GM18909 (cell line): ENCODE measurements around the gene RHEX.

Experiments used
- ATAC-seq: cut with Tn5 transposase; IDR thresholded peaks from one replicate; pipeline ENCODE4 v1.9.1; 2021; ENCODE audit warnings: mild to moderate bottlenecking; ENCODE audit not compliant: unreplicated experiment, poor library complexity

Gene RHEX

DNA sequence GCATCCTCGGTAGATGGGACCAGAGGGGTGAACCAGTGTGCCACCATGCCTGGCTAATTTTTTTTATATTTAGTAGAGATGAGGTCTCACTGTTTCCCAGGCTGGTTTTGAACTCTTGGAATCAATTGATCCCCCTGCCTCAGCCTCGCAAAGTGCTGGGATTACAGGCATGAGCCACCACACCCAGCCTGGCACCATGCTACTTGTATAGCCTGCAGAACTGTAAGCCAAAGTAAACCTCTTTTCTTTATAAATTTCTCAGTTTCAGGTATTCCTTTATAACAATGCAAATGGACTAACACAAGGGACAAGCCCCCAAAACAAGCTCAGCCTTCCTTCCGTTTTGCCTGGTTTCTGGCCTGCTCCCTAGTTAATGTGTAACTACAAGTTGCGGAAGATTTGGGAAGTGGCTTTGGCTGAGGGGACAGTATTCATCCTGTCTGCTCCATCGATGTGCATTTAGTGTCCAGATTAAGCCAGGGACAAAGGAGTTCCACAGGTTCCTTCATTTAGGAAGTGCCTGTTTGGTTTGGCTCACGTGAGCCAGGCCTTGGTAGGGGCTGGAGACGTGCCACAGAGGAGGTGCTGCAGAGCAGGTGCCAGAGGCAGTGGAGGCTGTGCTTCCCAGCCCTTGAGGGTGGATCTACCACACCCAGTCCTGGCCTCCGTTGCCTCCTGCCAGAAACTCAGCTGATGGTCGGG lies 59.8 kb downstream of the RHEX start:
- ATAC-seq: no peak

DNA sequence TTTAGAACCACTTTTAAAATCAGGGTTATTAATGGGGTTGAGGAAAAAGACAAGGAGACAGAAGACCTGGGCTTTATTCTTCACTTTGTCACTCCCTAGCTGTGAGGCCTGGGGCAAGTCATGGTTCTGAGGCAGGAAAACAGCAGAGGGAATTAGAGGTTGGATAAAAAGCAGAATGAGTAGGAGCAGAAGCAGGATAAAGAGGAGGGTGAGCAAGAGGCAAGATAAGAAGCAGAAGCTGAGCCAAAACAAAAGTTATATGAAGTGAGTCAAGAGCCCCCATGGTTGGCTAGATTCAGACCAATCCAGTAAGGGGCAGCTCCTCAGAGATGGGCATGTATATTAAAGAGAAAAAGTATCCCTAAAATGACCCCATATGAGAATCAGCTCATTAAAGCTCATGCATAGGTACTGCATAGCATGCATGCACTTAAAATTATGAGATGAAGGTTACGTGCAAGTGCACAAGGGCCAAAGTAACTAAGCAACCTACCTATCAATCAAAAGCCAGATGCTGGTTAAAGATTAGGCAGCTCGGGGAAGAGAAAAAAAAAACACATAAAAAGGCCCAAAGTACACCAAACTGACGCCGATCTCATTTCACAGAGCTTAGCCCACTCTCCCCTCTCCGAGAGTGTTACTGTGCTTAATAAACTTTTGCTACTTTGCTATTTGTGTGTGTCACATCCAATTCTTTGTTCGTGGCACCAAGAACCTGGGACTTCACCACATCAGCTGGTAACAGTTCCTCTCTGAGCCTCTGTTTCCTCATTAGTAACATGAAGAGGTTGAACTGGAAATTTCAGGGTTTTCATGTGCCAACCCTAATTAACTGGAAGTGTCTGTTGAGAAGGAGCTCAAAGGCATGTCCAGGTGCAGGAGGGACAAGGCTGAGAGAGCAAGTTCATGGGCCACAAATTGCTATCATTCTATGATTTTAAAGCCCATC lies 62.0 kb downstream of the RHEX start:
- ATAC-seq: no peak

DNA sequence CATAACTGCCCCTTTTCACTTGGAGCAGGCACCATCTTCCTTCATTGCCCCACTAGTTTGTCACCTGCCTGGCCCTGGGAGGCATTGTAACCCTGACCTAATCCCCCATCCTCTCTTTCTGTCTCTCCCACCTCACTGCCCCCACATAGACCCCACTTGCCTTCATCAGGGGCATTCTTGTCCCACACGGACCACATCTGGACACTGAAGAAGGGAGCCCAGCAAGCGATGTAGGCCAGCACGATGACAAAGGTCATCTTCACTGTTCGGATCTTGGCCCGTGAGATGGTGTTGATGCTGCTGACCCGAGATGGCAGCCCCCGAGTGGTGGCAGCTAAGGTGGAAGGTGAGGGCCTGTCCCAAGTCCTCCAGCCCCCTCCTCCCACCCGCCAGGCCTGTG lies 62.8 kb downstream of the RHEX start:
- ATAC-seq: no peak

DNA sequence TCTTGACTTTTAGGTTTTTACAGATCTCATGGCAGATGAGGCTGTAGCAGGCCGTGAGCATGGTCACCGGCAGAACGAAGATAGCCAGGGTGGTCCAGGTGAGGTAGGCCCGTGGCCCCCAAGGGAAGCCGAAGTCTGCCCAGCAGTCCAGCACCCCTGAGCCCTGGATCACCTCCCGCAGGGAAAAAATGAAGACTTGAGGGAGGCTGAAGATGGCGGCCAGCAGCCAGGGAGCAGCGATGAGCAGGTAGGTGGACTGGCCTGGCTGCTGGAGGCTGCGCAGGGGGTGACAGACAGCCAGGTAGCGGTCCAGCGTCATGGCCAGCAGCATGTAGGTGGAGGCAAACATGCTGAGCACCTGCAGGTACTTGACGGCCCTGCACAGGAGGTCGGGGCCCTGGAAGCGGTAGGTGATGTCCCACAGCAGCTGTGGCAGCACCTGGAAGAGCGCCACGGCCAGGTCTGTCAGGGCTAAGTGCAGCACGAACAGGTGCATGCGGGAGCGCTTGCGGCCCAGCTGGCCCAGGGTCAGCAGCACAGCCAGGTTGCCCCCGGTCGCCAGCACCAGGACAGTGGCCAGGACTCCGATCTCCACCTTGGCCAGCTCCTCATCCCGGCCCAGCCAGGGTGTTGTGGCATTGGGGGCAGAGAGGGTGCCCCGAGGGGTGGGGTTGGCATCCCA lies 63.4 kb downstream of the RHEX start:
- ATAC-seq: no peak

DNA sequence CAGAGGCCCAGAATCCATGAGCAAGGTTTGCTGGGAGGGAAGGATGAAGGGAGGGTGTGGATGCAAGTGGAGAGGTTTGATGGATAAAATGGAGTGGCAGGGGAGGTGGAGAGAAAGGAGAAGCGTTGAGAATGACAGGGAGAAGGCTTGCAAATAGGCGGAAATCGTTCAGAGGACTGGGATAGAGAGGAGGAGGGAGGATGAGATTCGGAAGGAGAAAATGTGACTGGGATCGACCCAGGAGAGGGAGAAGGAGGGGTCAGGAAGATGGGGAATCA lies 63.8 kb downstream of the RHEX start:
- no peak for ATAC-seq

DNA sequence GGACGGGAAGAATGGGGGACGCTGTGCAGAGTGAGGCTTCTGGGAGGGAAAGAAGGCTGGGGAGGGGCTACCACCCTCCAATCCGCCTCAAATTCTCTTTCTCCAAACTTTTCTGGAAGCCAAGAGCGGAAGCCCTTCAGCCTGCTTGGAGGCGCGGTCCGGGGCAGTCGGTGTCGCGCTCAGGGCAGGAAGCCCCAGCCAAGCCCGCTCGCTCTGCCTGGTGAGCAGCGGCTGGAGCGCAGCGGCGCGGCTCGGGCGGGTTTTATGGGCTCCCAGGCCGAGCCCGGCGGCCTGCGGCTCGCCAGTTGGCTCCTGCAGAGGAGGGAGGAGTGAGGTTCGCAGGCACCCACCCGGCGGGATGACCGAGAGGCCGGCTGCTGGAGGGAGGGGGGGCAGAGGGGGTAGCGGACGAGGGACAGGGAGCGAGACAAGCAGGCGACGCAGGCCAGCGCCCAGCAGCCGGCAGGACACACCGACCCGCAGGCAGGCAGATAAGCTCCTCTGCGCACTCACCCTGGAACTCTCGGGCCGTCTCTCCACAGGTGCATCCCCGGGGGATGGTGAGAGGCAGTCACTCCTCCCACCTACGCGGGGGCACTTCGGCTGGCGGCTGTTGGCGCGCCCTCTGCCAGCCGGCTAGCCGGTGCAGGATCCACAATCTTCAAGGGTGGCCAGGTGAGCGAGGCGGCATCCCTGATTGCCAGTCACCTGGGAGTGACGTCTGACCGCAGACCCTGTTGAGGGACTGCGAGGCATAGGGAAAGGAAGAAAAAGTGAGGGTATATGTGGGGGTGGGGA lies 64.4 kb downstream of the RHEX start, which contains the start of gene AVPR1B:
TSS of gene AVPR1B (minus strand) at position 238 of the 798 bp plus-strand sequence. CDS start 498 bp downstream, outside the sequence.
- no peak for ATAC-seq

DNA sequence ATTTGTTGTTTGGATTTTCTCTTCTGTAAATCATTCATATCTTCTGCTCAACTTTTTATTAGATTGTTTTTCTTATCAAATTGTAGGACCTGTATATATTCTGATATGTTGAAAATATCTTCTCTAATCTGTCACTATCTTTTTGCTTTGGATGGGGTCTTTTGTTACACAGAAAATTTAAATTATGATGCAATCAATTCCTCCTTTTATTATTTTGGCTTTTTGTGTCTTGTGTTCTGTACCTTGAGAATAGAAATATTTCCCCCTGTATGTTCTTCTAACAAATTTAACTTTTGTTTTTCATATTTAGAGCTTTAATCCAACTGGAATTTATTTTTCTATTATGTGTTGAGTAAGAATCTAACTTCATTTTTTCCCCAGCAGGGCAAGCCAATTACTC lies 67.4 kb downstream of the RHEX start:
- ATAC-seq: no peak

DNA sequence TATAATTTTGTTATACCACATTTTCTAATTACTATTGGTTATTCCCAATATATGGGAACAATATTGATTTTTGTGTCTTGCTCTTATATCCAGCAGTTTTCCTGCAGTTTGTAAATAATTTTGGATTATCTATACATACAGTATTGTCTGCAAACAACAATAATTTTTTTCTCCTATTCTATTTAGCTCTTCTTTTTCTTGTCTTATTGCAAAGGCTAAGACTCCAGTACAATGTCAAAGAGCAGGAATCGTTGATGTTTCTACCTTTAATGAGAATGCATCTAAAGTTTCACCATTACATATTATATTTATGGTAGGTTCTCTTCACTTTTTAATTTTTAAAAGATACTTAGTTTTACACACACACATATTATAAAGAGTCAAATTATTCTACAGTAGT lies 68.3 kb downstream of the RHEX start:
- ATAC-seq: no peak

DNA sequence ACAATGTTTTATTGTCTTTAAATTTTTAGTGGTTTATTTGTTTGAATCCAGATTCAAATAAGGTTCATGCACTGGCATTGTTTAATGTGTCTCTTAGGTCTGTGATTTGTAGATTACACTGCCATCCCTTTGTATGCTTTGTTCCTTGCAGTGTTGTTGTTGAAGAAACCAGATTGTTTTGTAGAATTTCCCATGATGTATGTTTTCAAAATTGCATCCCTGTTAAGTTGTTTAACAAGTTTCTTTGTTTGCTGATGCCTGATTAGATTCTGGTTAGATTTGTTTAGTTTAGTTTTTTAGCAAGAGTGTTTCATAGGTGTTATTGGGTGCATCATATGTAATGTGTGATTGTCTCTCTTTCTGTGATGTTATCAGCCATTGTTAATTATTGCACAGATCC lies 69.7 kb downstream of the RHEX start:
- ATAC-seq: no peak

DNA sequence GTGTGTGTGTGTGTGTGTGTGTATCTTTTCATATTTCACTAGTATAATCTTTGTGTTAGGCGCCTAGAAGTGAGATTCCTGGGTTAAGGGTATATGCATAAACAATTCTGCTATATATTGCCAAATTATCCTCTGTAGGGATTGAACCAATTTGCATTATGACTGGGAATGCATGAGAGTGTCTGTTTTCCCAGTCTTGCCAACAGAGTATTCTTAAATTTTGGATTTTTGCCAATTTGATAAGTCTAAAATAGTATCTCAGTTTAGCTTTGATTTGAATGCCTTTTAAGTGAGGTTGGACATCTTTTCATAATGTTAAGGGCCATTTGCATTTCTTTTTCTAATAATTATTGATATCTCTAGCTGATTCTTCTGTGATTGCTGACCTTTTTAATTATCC lies 72.4 kb downstream of the RHEX start:
- no peak for ATAC-seq

DNA sequence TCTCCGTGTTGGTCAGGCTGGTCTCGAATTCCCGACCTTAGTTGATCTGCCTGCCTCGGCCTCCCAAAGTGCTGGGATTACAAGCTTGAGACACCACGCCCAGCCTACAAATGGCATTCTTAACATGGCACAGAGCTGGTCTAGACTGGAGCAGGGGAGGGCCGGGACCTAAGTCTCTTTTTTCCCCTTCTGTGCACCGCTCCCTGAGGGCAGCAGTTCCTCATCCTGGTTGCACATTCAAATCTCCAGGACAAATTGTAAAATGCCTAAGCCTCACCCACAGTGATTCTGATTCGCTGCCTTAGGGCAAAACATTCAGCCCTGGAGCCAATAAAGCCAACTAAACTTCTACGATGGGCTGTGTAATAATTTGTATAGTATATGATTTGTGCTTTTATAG lies 74.4 kb downstream of the RHEX start:
- ATAC-seq: no peak

DNA sequence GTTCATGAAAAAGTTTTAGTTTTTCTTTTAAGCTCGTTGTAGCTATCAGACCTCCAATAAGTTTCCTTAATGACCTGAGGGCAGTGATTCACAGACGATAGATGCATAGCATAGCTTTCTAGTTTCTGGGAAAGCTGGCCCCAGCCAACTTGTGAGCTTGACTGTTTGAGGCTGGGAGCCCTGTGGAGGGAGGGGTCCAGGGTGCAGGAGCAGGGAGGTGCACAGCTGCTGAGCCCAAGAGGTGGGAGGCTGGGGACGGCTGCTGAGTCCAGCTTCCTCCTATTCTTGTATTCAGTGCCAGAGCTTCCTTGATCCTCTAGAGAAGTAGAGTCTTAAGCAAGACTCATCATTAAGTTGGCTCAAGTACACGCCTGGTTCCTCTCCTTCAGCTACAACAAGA lies 75.2 kb downstream of the RHEX start:
- no peak for ATAC-seq

DNA sequence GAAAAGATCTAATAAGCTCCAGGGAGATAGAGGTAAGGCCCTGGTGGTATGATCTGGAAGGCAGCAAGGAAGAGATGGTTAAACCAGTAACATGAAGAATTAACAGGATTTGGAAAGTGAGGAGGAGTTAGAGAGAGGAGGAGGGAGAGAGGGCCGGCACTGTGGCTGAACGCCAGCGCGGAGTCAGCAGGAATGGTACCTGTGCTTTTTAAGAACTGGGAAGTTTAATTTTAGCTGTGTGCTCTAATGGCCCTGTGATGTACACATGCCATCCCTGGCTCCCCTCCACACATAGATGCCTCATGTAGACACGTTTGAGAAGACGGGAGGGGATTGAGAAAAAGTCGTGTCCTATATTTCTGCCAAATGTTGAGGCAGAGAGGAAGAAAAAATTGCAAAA lies 78.1 kb downstream of the RHEX start:
- no peak for ATAC-seq

DNA sequence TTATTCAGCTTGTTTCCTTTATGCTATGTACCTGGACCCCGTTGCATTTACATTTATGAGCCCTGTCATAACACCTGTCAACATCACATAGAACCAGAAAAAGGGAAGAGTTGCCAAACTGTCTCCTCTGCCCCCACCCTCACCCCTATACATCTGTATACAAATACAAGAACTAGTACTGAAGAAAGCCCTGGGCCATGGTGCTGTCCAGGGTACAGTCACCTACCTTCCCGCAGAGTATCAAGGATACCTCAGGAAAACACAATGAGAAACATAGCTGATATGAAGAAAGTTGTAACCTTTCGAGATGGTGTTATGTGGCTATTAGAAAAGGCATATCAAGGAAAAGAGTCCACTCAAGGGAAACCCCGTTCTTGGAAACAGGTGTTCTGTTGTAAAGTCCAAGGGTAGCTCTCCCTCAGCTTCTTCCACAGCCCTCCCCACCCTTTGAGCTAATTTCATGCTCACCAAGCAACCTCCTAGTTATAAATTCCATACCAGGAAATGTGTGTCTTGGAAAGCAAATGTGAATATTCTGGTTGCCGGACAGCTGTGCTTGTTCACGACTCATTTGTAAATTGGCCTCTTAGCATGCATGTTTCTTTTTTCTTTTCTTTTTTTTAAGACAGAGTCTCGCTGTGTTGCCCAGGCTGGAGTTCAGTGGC lies 80.9 kb downstream of the RHEX start:
- ATAC-seq: no peak

DNA sequence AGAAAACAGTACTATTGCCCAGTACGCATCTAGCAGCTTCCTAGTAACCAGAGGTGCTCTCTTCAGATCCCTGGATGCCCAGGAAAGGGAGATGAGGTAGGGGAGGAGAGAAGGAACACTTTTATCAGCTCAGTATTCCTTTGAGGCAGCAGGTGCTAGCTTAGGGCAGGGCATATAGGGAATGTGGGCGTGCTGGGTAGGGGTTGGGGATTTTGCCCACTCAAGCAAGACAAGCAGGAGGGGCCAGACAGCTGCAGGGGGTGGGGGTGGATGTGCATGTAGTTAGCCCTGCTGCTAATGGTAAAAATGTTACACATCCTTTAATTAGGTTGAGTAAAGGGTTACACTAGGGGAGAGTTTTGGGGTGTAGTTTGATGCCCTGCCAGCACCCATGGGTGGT lies 82.3 kb downstream of the RHEX start:
- no peak for ATAC-seq

DNA sequence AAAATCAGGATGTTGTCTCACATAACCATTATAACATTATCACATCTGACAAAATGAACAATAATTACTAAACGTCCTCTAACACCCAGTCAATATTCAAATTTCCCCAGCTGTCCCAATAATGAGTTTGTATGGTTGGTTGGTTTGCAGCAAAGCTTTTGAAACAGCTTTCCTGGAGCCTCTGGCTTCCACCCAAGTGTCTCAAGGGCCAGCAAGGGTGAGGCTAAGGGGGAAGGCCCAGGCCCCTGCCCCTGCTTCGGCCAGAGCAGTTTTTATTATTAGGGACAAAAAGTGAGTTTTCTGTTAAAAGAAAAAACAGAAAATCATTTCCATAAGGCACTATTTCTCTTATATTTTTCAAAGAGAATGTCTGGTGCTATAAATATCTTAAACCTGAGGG lies 83.3 kb downstream of the RHEX start:
- no peak for ATAC-seq

DNA sequence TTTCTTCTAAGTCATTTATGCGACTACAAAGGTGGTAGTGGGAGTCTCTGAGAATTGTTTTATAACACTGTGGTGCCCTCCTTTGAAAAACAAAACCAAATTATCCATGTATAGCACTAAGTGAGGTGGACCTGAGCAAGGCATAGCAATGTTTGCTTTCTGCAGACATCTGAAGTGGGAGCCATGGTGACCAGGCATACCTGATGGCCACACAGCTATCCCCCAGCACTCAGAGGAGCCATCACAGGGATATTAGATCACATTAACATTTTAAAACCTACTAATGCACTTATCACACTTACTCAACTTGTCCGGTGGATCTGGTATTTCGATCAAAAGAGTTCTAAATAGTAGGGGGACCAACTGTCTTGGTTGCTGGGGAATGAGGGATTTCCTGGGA lies 89.0 kb downstream of the RHEX start:
- ATAC-seq: no peak

DNA sequence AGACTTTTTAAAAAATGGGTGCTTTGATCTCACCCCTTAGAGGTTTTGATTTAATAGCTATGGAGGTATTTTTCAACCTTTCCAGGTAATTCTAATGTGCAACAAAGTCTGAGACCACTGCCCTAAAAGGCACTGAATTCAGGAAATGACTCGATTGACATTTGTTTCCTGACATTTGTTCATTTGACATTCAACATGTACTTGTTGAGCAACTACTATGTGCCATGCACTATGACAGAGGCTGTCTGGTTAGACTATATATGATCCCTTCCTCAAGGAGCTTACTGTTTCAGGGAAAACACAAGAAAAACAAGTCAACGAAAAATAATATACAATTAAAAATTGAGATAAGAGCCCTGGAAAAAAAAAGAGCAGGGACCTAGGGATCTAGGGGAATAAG lies 89.8 kb downstream of the RHEX start:
- ATAC-seq: no peak

DNA sequence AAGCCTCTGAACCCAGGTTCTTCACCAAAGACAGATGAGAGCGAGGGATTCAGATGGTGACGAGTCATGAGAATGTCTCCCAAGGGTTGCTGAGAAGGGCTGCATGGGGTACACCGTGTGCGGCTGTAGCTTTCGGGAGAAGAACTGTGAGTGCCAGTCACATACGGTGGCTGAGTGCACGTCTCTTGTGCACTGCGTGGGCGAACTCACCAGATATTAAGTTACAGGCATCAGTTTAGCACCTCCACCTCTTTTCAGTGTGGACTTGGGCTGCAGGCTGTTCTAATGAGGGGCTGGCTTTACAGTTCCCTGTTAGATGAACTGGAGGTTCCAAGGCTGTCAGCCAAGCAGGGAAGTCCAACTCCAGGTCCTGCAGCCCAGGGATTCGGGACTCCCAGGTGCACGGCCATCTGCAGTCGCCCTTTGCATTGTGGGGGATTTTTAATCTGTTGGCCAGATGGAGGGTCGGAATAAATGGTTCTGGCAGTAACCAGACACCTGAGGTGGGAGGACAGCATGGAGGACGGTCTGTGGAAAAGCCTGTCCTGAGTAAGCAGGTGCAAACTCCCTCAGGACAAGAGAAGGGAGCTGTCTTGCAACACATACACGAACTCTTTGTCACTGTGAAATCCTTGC lies 90.7 kb downstream of the RHEX start:
- ATAC-seq: no peak

DNA sequence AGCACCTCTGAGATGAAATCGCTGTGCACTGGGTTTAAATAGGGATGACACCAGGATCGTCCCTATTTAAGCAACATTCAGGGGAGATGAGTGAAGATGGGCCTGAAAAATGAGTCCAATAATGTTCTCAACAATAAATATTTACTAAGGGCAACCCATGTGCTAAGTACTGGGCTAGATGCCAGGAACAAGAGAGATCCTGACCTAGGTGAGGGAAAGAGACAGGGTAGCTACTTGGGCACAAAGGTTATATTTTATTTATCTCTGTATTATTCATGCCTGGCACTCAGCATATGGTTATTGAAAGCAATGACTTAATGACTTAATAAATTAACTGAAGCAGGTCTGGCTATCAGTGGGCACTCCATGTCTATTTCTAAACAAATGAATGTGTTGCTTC lies 91.6 kb downstream of the RHEX start:
- no peak for ATAC-seq
